HTR-8/SVneo (cell line): ENCODE results near the gene ZNF75A.

Experiments used
- DNase-seq: peaks from one replicate; pipeline ENCODE4 v3.0.0; 2011; ENCODE audit warnings: low spot score, mixed read lengths; ENCODE audit not compliant: insufficient read length
- FAIRE-seq: peaks from 2 replicates; lab custom pipeline; 2011; peaks lifted over from hg19 to GRCh38; lab: Jason Lieb, UNC

ZNF75A gene

GRCh38 chr16:3283543-3284447 is 21.5 kb upstream of the ZNF75A start:
- no peak for FAIRE-seq
- DNase-seq: no peak

GRCh38 chr16:3285131-3285530 is 20.2 kb upstream of the ZNF75A start:
- no peak for DNase-seq
- no peak for FAIRE-seq

DNA sequence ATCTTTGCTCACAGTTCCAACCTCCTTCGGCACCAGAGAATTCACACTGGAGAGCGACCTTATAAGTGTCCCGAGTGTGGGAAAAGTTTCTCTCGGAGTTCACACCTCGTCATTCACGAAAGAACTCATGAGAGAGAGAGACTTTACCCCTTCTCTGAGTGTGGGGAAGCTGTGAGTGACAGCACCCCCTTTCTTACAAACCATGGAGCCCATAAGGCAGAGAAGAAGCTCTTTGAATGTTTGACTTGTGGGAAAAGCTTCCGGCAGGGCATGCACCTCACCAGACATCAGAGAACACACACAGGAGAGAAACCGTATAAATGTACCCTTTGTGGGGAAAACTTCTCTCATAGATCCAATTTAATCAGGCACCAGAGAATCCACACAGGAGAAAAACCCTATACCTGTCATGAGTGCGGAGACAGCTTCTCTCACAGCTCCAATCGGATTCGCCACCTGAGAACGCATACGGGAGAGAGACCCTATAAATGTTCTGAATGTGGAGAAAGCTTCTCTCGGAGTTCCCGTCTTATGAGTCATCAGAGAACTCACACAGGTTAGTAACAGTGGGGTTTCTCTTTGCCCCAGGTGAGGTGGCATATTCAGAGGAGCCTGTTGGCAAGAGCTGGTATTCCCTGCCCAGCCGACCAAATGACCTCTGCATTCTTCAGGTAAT is 15.2 kb upstream of the ZNF75A start:
- no peak for FAIRE-seq
- no peak for DNase-seq

DNA sequence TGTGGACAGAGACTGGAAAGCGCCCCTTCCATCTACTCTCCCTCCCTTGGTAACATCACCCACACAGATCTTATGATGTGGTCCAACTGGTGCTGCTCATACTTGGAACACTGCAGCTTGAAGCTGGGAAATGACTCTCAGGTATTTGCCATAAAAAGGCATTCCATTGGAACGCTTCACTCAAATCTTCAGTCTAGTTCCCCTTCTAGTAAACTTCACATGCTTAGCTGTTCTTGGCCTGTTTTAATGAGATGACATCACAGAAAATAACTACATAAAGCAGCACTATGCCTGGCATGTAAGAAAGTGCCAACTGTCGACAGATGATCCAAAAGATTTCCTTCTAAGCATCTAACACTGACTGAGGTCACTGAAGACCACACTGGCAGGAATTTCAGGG is 12.7 kb upstream of the ZNF75A start:
- DNase-seq (no peak), FAIRE-seq (no peak)

DNA sequence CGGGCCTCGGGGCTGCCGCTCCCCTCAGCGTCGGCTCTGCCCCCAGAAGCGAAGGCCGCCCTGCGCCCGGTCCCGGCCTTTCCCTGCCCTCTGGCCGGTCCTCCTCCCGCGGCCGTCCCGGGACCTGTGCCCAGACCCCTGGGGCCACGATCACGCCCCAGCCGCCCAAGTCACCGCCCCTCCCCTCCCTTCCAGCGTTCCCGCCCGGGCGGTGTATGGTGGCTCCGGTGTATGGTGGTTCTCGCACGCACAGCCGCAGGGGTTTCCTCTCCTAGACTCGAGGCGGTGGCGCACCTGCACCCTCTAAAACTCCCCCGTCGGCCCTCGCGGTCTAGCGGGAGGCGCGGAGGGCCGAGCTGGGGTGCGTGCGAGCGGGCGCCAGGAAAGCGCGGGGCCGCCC is 10.1 kb upstream of the ZNF75A start:
- FAIRE-seq: no peak

DNA sequence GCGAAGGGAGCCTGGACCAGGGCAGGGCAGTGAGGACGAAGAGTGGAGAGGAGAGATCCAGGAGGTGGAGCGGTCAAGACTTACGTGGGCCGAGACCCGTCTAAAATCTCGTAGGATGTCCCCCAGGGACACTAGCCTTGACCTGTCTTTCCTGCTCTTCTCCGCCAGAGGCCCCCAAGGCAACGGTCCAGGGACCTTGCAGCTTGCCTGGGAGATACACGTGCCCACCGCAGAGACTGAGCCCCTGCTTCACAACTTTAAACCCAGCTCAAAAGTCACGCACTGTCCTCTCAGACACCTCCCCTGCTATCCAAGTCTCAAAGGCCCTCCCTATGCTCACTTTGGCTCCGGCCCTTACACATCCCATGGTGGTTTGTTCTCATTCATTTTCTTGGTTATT is 9.5 kb upstream of the ZNF75A start:
- FAIRE-seq (no peak), DNase-seq (no peak)

More for the DNA sequence above, 10.1 kb upstream of the ZNF75A start:
- DNase-seq: no peak

DNA sequence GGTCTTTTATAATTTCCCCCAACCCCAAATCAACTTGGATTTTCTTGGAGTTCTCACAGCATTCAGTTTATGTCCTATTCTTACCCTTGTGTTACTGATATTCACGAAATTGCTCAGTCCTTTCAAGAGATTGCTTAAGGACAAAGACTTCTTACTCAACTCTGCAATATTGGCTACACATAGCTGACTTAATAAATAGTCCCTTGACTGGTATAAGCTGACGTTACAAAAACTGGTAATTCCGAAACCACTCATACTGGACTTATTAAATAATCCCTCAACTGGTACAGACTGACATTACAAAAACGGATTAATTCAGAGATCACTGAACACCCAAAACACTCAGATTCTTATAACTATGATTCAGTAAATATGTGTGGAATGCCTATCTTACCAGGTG is 927 bp upstream of the ZNF75A start:
- DNase-seq: no peak
- no peak for FAIRE-seq

DNA sequence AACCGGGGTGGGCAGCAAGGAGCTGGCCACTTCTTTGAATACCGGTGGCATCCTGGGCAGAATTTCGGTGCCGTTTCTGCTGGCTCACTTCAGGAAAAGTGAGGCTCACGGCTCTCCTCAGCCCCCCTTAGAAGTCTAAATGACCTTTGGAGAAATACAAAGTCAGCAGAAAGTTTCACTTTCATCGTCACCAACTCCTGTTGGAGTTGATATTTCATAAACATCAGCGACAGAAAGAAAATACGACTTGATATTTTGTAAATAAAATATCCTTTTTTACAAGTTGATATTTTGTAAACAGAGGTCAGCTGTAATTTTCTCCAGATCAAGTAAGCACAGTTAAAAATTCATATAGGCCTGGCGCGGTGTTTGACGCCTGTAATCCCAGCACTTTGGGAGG is 781 bp downstream of the ZNF75A start:
- FAIRE-seq (no peak), DNase-seq (no peak)

DNA sequence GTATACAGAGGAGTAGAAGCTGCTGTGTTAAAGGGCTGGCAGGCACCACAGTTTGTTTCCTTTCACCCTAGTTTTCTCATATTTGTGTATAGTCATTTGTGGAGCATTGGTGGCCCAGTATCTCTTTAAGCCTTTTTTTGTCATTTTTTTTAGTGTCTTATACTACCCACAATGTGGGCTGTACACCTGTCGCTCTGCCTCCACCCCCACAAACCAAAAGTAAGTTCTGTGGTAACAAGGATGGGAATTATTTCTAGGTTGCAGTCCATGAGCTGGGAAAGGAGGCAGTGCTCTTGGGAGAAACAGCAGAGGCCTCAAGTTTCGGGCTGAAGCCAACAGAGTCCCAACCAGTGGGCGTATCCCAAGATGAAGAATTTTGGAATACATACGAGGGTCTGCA is 6.2 kb downstream of the ZNF75A start:
- FAIRE-seq (no peak), DNase-seq (no peak)

DNA sequence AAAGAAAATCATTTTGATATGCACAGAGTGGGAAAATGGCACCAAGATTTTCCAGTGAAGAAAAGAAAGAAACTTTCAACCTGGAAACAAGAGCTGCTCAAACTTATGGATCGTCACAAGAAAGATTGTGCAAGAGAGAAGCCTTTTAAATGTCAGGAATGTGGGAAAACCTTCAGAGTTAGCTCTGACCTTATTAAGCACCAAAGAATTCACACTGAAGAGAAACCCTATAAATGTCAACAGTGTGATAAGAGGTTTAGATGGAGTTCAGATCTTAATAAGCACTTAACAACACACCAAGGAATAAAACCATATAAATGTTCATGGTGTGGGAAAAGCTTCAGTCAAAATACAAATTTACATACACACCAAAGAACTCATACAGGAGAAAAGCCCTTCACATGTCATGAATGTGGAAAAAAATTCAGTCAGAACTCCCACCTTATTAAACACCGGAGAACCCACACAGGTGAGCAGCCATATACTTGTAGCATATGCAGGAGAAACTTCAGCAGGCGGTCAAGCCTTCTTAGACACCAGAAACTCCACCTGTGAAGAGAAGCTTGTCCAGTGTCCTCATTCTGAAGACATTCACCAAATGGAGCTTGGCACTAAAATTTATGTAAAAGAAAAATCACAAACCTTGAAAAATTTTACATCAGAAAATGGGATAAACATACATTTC is 12.2 kb downstream of the ZNF75A start:
- FAIRE-seq: no peak

DNA sequence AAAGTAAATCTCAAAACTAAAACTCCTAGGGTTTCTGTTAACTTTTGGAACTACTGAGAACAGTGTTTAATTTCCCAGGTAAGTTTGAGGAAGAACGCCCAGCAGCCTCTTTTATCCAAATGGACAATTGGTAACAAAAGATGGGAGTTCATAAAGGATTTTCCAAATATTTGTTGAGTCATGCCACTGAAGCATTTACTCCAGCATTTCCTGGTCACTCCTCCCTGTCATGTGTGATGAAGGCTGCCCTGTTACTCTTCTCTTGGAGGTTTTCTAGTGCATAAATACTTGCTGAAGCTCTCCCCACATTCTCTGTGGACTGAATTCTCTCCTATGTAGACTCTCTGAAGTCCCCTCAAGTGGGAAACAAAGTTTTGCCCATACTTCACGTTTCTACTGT is 16.5 kb downstream of the ZNF75A start:
- FAIRE-seq (no peak), DNase-seq (no peak)

More for the DNA sequence above, 12.2 kb downstream of the ZNF75A start:
- no peak for DNase-seq

DNA sequence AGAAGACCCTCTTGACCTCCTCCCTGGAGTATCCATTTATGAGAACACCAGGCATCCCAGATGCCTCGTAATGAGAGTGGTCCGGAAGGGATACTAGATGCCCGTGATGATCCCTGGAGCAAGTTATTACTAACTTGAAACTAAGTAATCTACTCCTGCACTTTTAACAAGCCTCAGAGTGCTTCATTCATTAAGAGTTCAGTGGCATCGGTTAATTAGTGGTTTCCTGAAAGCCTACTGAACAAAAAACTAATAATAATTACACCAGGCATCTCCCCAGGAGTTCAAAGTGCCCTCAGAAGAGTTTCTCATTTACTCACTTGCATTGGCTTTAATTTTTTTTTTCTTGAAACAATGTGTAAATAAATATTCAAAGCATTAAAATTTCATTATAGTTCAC is 22.2 kb downstream of the ZNF75A start:
- FAIRE-seq (no peak), DNase-seq (no peak)

DNA sequence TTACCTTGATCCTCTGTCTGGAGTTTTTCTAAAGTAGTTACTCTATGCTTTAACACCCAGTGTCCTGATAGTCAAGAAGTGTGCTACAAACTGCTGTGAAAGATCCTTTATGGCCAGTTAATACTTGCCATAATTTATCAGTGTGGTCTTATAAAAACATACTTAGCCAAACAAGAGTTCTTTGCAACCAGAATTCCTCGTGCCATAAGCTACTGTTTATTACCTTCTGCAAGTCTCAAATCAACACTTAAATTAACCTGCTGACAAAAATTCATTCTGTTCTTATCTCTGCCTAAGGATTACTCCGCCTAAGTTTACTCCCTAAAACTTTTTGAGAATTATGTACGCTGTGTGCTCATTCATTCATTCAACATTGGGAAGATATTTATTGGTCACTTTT is 22.8 kb downstream of the ZNF75A start:
- DNase-seq (no peak), FAIRE-seq (no peak)

DNA sequence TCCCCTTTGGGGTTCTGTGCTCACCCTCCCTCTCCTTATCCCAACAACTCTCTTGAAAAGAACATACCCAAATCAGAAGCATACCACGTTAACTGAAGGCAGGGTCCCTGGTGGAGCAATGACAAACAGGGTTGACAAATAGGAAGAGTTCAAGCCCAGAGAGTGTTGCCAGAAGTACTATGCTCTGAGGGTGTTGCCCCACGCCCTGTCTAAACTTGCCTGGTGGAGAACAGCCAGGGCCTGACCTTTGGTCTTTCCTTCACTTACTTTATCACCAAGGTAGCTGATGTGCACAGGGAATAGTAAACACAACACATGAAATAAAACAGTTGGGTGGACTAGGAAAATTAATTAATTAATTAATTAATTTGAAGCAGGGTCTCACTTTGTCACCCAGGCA is 23.3 kb downstream of the ZNF75A start:
- no peak for FAIRE-seq
- no peak for DNase-seq

GRCh38 chr16:3346041-3346440 is 40.7 kb downstream of the ZNF75A start:
- no peak for FAIRE-seq
- DNase-seq: no peak

GRCh38 chr16:3347586-3347985 is 42.3 kb downstream of the ZNF75A start:
- no peak for FAIRE-seq
- no peak for DNase-seq

GRCh38 chr16:3348547-3349167 is 43.4 kb downstream of the ZNF75A start:
- DNase-seq (no peak), FAIRE-seq (no peak)

DNA sequence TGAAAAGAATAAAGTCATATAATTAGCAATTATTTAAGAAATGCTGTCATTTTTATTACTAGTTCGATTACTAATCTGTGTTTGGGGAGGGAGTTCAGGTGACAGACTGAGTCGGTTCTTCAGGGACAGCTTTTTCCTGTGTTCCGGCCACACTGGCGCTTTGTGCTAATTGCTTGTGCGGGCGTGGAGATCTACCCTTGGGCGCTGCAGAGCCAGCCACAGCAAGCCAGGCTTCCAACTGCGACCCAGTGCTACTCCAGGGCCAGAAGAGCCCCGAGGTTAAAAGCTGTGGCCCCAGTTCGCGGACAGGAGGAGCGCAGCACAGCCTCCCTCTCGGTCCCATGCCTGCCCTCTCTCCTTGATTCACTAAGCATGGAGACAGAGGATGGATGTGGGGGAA is 43.9 kb downstream of the ZNF75A start:
- FAIRE-seq (no peak), DNase-seq (no peak)

DNA sequence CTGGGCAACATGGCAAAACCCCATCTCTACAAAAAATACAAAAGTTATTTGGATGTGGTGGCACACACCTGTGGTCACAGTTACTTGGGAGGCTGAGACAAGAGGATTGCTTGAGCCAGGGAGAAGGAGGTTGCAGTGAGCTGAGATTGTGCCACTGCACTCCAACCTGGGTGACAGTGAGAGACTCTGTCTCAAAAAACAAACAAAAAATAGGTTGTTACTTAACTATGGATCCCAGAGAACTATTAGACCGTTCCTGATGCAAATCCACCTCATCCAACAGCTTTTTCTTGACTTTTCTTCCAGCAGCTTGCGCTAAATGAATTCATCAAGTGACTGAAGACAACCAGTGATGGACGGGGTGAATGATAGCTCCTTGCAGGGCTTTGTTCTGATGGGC is 50.3 kb downstream of the ZNF75A start, which contains the start of gene OR2C1:
OR2C1 (plus strand) TSS at position 301 of the 400 bp plus-strand sequence; CDS start at position 353, 52 bp downstream.
- no peak for DNase-seq
- FAIRE-seq: no peak

DNA sequence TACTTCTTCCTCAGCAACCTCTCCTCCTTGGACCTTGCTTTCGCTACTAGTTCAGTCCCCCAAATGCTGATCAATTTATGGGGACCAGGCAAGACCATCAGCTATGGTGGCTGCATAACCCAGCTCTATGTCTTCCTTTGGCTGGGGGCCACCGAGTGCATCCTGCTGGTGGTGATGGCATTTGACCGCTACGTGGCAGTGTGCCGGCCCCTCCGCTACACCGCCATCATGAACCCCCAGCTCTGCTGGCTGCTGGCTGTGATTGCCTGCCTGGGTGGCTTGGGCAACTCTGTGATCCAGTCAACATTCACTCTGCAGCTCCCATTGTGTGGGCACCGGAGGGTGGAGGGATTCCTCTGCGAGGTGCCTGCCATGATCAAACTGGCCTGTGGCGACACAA is 50.8 kb downstream of the ZNF75A start:
- FAIRE-seq (no peak), DNase-seq (no peak)
